IMR-90 (cell line): ENCODE data around the gene KRTAP5-3. TPM values are rescaled to one million over a fixed set of nuclear protein-coding genes. Genes with fewer than 3 reads are reported as not detected.

Experiments used
- ATAC-seq: fragments of 200-7000 bp; cut with Tn5 transposase; 2 replicates; pipeline ENCODE4 v1.9.1; 2020; ENCODE audit warnings: low read depth, mild to moderate bottlenecking, moderate library complexity
- BruUV-seq: library from RNA; stranded (reverse); fragments of 400-500 nt; replicated peaks from 2 replicates; lab custom pipeline; 2021; lab: Mats Ljungman, UMichigan
- CTCF ChIA-PET: fragments of 300-600 bp; formaldehyde crosslinking; extraction: SDS; loops from one replicate; lab custom pipeline; 2021; ENCODE audit warnings: antibody characterized with exemption; lab: Yijun Ruan, JAX
- POLR2A ChIA-PET: fragments of 300-600 bp; sonication (Branson Sonifier 250); formaldehyde crosslinking; loops from one replicate; lab custom pipeline; 2022; ENCODE audit warnings: antibody characterized with exemption; ENCODE audit not compliant: unreplicated experiment; lab: Charles Lee
- DNase-seq: peaks from one replicate; pipeline ENCODE4 v3.0.0; 2013
- H2AFZ ChIP-seq: replicated peaks from 2 replicates; pipeline ENCODE3; 2013; ENCODE audit warnings: low read length, mild to moderate bottlenecking; ENCODE audit not compliant: poor library complexity
- H2AK5ac ChIP-seq: 2 replicates; pipeline ENCODE4 v1.6.1; 2013; ENCODE audit warnings: low read depth, low read length, inconsistent platforms
- H2AK9ac ChIP-seq: replicated peaks from 2 replicates; pipeline ENCODE3; 2013; ENCODE audit warnings: mild to moderate bottlenecking, low read depth, low read length, moderate library complexity; ENCODE audit not compliant: poor library complexity
- H2BK120ac ChIP-seq: 2 replicates; pipeline ENCODE4 v1.6.1; 2013; ENCODE audit warnings: low read depth, low read length, inconsistent platforms
- H2BK15ac ChIP-seq: 3 replicates; pipeline ENCODE4 v1.6.1; 2013; ENCODE audit warnings: low read depth, low read length, inconsistent platforms
- H2BK20ac ChIP-seq: 2 replicates; pipeline ENCODE4 v1.6.1; 2013; ENCODE audit warnings: low read depth, mild to moderate bottlenecking, inconsistent platforms, low read length, moderate library complexity
- H2BK5ac ChIP-seq: 2 replicates; pipeline ENCODE4 v1.6.1; 2013; ENCODE audit warnings: mild to moderate bottlenecking, low read depth, low read length, inconsistent platforms; ENCODE audit not compliant: poor library complexity, severe bottlenecking
- H3K14ac ChIP-seq: replicated peaks from 2 replicates; pipeline ENCODE4 v1.6.1; 2013; ENCODE audit warnings: low read depth, low read length, inconsistent platforms
- H3K18ac ChIP-seq: 2 replicates; pipeline ENCODE4 v1.6.1; 2013; ENCODE audit warnings: low read depth, low read length, control low read depth
- H3K23ac ChIP-seq: 2 replicates; pipeline ENCODE4 v1.6.1; 2013; ENCODE audit warnings: low read depth, low read length, inconsistent platforms
- H3K27ac ChIP-seq: 2 replicates; pipeline ENCODE4 v1.5.1; 2013; ENCODE audit warnings: mild to moderate bottlenecking, control low read depth, low read length; ENCODE audit not compliant: insufficient read depth
- H3K27me3 ChIP-seq: 2 replicates; pipeline ENCODE4 v1.6.1; 2013; ENCODE audit warnings: low read length; ENCODE audit not compliant: control insufficient read depth, insufficient read depth
- H3K36me3 ChIP-seq: 2 replicates; pipeline ENCODE4 v1.6.1; 2013; ENCODE audit warnings: low read length, mixed read lengths; ENCODE audit not compliant: control insufficient read depth, insufficient read depth
- H3K4ac ChIP-seq: 2 replicates; pipeline ENCODE4 v1.6.1; 2013; ENCODE audit warnings: low read depth, low read length, inconsistent platforms
- H3K4me1 ChIP-seq: 2 replicates; pipeline ENCODE4 v1.6.1; 2013; ENCODE audit warnings: low read length, mixed read lengths; ENCODE audit not compliant: control insufficient read depth, insufficient read depth
- H3K4me2 ChIP-seq: 2 replicates; pipeline ENCODE4 v1.6.1; 2013; ENCODE audit warnings: low read depth, mild to moderate bottlenecking, control low read depth, low read length, moderate library complexity
- H3K4me3 ChIP-seq: 2 replicates; pipeline ENCODE4 v1.5.1; 2013; ENCODE audit warnings: low read depth, mild to moderate bottlenecking, control low read depth, low read length, moderate library complexity; ENCODE audit not compliant: insufficient read depth
- H3K56ac ChIP-seq: 2 replicates; pipeline ENCODE4 v1.6.1; 2013; ENCODE audit warnings: low read length, inconsistent platforms; ENCODE audit not compliant: insufficient read depth; ENCODE audit errors: extremely low read depth
- H3K79me1 ChIP-seq, 2 experiments: 2 replicates each; pipeline ENCODE4 v1.6.1; 2013; ENCODE audit warnings: low read length in 2 of 2, inconsistent platforms in 1 of 2, low read depth in 1 of 2
- H3K9ac ChIP-seq: 2 replicates; pipeline ENCODE4 v1.6.1; 2013; ENCODE audit warnings: low read depth, low read length, control low read depth
- H3K9me1 ChIP-seq: 2 replicates; pipeline ENCODE4 v1.6.1; 2013; ENCODE audit warnings: low read length, inconsistent platforms; ENCODE audit not compliant: insufficient read depth
- H3K9me3 ChIP-seq: 2 replicates; pipeline ENCODE4 v1.6.1; 2013; ENCODE audit warnings: low read length; ENCODE audit not compliant: control insufficient read depth, insufficient read depth
- H4K20me1 ChIP-seq: 2 replicates; pipeline ENCODE4 v1.6.1; 2013; ENCODE audit warnings: low read length, inconsistent platforms; ENCODE audit not compliant: insufficient read depth
- H4K5ac ChIP-seq: 2 replicates; pipeline ENCODE4 v1.6.1; 2013; ENCODE audit warnings: mild to moderate bottlenecking, low read depth, low read length, control low read depth
- H4K8ac ChIP-seq, 2 experiments: 2 replicates each; pipeline ENCODE4 v1.6.1; 2013; ENCODE audit warnings: low read depth in 2 of 2, low read length in 2 of 2, control low read depth in 1 of 2, inconsistent platforms in 1 of 2
- H4K91ac ChIP-seq: 2 replicates; pipeline ENCODE4 v1.6.1; 2013; ENCODE audit warnings: low read depth, low read length, inconsistent platforms; ENCODE audit not compliant: insufficient read depth
- BHLHE40 ChIP-seq: fragments of 150-350 bp; IDR thresholded peaks from 2 replicates; pipeline ENCODE4 v1.6.1; 2016; ENCODE audit warnings: mild to moderate bottlenecking, low read depth, low read length
- CEBPB ChIP-seq: IDR thresholded peaks from 2 replicates; pipeline ENCODE4 v1.6.1; 2012; ENCODE audit warnings: low read depth, low read length, improper control_type of control experiment
- CHD1 ChIP-seq: IDR thresholded peaks from 2 replicates; pipeline ENCODE4 v1.6.1; 2012; ENCODE audit warnings: low read depth, low read length, improper control_type of control experiment
- CTCF ChIP-seq: conservative IDR thresholded peaks from 2 replicates; pipeline ENCODE4 v1.5.1; 2012; ENCODE audit warnings: mild to moderate bottlenecking, low read depth, low read length, improper control_type of control experiment
- ELK1 ChIP-seq: fragments of 150-350 bp; IDR thresholded peaks from 2 replicates; pipeline ENCODE4 v1.6.1; 2016; ENCODE audit warnings: low read depth, mild to moderate bottlenecking, low read length, moderate library complexity, borderline replicate concordance
- FOS ChIP-seq: fragments of 150-350 bp; IDR thresholded peaks from 2 replicates; pipeline ENCODE4 v1.6.1; 2016; ENCODE audit warnings: low read depth, low read length
- MAFK ChIP-seq: IDR thresholded peaks from 2 replicates; pipeline ENCODE4 v1.6.1; 2012; ENCODE audit warnings: low read depth, low read length, improper control_type of control experiment
- MAZ ChIP-seq: IDR thresholded peaks from 2 replicates; pipeline ENCODE4 v1.6.1; 2012; ENCODE audit warnings: low read depth, mild to moderate bottlenecking, low read length, improper control_type of control experiment, moderate library complexity, borderline replicate concordance
- MXI1 ChIP-seq: IDR thresholded peaks from 2 replicates; pipeline ENCODE4 v1.6.1; 2012; ENCODE audit warnings: low read depth, mild to moderate bottlenecking, low read length, moderate library complexity, borderline replicate concordance
- NFE2L2 ChIP-seq: fragments of 150-350 bp; IDR thresholded peaks from 2 replicates; pipeline ENCODE4 v1.6.1; 2016; ENCODE audit warnings: low read depth, mild to moderate bottlenecking, low read length
- POLR2A ChIP-seq: IDR thresholded peaks from 2 replicates; pipeline ENCODE4 v1.6.1; 2012; ENCODE audit warnings: mild to moderate bottlenecking, low read depth, low read length
- RAD21 ChIP-seq: IDR thresholded peaks from 2 replicates; pipeline ENCODE4 v1.6.1; 2012; ENCODE audit warnings: low read length, improper control_type of control experiment
- RCOR1 ChIP-seq: IDR thresholded peaks from 2 replicates; pipeline ENCODE4 v1.6.1; 2012; ENCODE audit warnings: mild to moderate bottlenecking, low read length, improper control_type of control experiment; ENCODE audit not compliant: insufficient replicate concordance
- RFX5 ChIP-seq: IDR thresholded peaks from 2 replicates; pipeline ENCODE4 v1.8.0; 2012; ENCODE audit warnings: low read depth, mild to moderate bottlenecking, low read length, moderate library complexity
- SMC3 ChIP-seq: fragments of 150-350 bp; IDR thresholded peaks from 2 replicates; pipeline ENCODE4 v1.6.1; 2016; ENCODE audit warnings: low read depth, mild to moderate bottlenecking, antibody characterized with exemption, low read length, moderate library complexity
- USF2 ChIP-seq: fragments of 150-350 bp; IDR thresholded peaks from 2 replicates; pipeline ENCODE4 v1.6.1; 2017; ENCODE audit warnings: mild to moderate bottlenecking, antibody characterized with exemption, low read length, low read depth
- WGBS, 2 experiments: methylation state at CpG; one replicate each; pipeline versions ENCODE4 v1.1.5 to v1.1.7; 2013; ENCODE audit warnings: missing lambda C conversion rate in 2 of 2; ENCODE audit not compliant: insufficient read length in 1 of 2; ENCODE audit errors: extremely low coverage in 2 of 2; 5-methylcytosine and 5-hydroxymethylcytosine counted together
- dilution Hi-C: fragments of 300-500 bp; cut with HindIII; formaldehyde crosslinking; loops from one replicate; pipeline ENCODE4 v1.14.3; 2018; ENCODE audit warnings: low sequenced_read_pairs; ENCODE audit not compliant: unreplicated experiment
- in situ Hi-C: fragments of 300-500 bp; cut with MboI; formaldehyde crosslinking; loops from 3 replicates; pipeline ENCODE4 v1.14.3; 2019; ENCODE audit warnings: low sequenced_read_pairs, inconsistent platforms, mixed read lengths
- intact Hi-C: fragments of 100-400 bp; cut with micrococcal nuclease; formaldehyde crosslinking; loops from 2 replicates; pipeline ENCODE4 v1.10.0; 2022
- polyA plus RNA-seq, 3 experiments: library from polyadenylated mRNA; depleted of rRNA; stranded (reverse); fragments of >200 nt; gene quantifications; 2 replicates each; pipeline ENCODE4 v1.2.3, GENCODE V29; 2012; ENCODE audit warnings: low replicate concordance in 1 of 3
- total RNA-seq: library from RNA; depleted of rRNA; stranded (reverse); fragments of >200 nt; gene quantifications from 2 replicates; pipeline ENCODE4 v1.2.3, GENCODE V29; 2012

The KRTAP5-3 gene
- total and polyA plus RNA-seq, 2 of the 4 experiments (the other 2 are of a cell fraction) = not detected

- ATAC-seq (no peak; the same call in 1 of the 2 replicates), DNase-seq (no peak)
- H3K27ac ChIP-seq = peak overlapping the region; percentile 62
- peak overlapping the region; percentile 92 for H2BK20ac ChIP-seq
- 64% methylated on average over 3 of the region's 12 CpGs; no CpG with 5 or more reads in 1 of the 2 experiments for WGBS, 2 experiments
- H3K4ac ChIP-seq = peak overlapping the region; percentile 97
- H3K18ac ChIP-seq = peak overlapping the region; percentile 61
- H3K23ac ChIP-seq = peak overlapping the region; percentile 27; the same call in 1 of the 2 replicates
- peaks cover 0 to 21% of the 10 kb centered on the region in 2 experiments; a peak in 1 of 4 replicates for H3K79me1 ChIP-seq
- H3K56ac ChIP-seq = no peak overlapping the region
- in situ Hi-C loops (no loop called here), intact Hi-C loops (no loop called here), dilution Hi-C loops (no loop called here)
- peak overlapping the region; percentile 16 for H4K5ac ChIP-seq
- H3K14ac ChIP-seq = peak overlapping the region; percentile 63
- H4K8ac ChIP-seq = peak overlapping the region; percentile 63 to 81; a peak in 3 of 4 replicates
- no TSS peak for BruUV-seq
- ChIA-PET CTCF (interaction anchor here (0.8 to 2.2 kb wide), 2 partner anchors 12 to 16 kb away, joined by 4 to 7 read pairs; no protein-coding TSS in a partner anchor), POLR2A (interaction anchor here (0.6 to 0.7 kb wide), 2 partner anchors 11 to 14 kb away, joined by 3 to 4 read pairs; no protein-coding TSS in a partner anchor)
- no peaks in the 10 kb centered on the region for H3K9me3 ChIP-seq
- peak overlapping the region; percentile 87 for H2AFZ ChIP-seq
- H3K9ac ChIP-seq = no peak overlapping the region
- H4K91ac ChIP-seq = peak overlapping the region; percentile 97
- no peaks in the 10 kb centered on the region for H3K27me3 ChIP-seq
- peak overlapping the region; percentile 94; the same call in 2 of the 3 replicates for H2BK15ac ChIP-seq
- H4K20me1 ChIP-seq = peaks cover 18% of the 10 kb centered on the region
- peaks cover 16% of the 10 kb centered on the region for H3K36me3 ChIP-seq
- peak overlapping the region; percentile 95 for H2BK120ac ChIP-seq
- peak overlapping the region; percentile 68 for H2BK5ac ChIP-seq
- TF ChIP-seq FOS (no peak), RCOR1 (no peak), CEBPB (no peak), RAD21 (no peak), SMC3 (no peak), RFX5 (no peak), USF2 (no peak), NFE2L2 (no peak), MAZ (no peak), CHD1 (no peak), CTCF (no peak), ELK1 (no peak), BHLHE40 (no peak), POLR2A (no peak), MAFK (no peak), MXI1 (no peak)
- peak overlapping the region; percentile 83 for H2AK9ac ChIP-seq
- H3K4me3 ChIP-seq = no peak overlapping the region
- H3K9me1 ChIP-seq = peaks cover 14% of the 10 kb centered on the region
- H3K4me1 ChIP-seq = peaks cover 20% of the 10 kb centered on the region
- peak overlapping the region; percentile 1; the same call in 1 of the 2 replicates for H3K4me2 ChIP-seq
- peak overlapping the region; percentile 96 for H2AK5ac ChIP-seq
These were observed 49.5 kb downstream of the KRTAP5-3 start for GRCh38 chr11:1558775-1559110.
